Measurements from ENCODE around the gene ERBB3.

ERBB3 gene

GRCh38 chr12:56078931-56079722 is 838 bp upstream of the ERBB3 start:
- peak; percentile 21 to 25 for DNase-seq (ENCODE audit: low read depth in 2 of 2)

- DNase-seq (ENCODE audit: low read depth in 2 of 2) = no peak
Measured at GRCh38 chr12:56080556-56081138, 682 bp downstream of the ERBB3 start.

- DNase-seq (ENCODE audit: low read depth in 2 of 2) = no peak
Measured at GRCh38 chr12:56081393-56082347, 1.7 kb downstream of the ERBB3 start.

- DNase-seq (ENCODE audit: low read depth in 2 of 2) = no peak
Measured at GRCh38 chr12:56082382-56082781, 2.4 kb downstream of the ERBB3 start.

GRCh38 chr12:56082967-56083366 is 3.0 kb downstream of the ERBB3 start:
- no peak for DNase-seq (ENCODE audit: low read depth in 2 of 2)

GRCh38 chr12:56084958-56085543 is 5.1 kb downstream of the ERBB3 start:
- DNase-seq (ENCODE audit: low read depth in 2 of 2) = peak in 1 of 2 donors; percentile 22

- DNase-seq (ENCODE audit: low read depth in 2 of 2) = no peak
Measured at GRCh38 chr12:56086096-56086495, 6.1 kb downstream of the ERBB3 start.

- no peak for DNase-seq (ENCODE audit: low read depth in 2 of 2)
Measured at GRCh38 chr12:56086608-56087007, 6.6 kb downstream of the ERBB3 start.

- DNase-seq (ENCODE audit: low read depth in 2 of 2) = no peak
Measured at GRCh38 chr12:56087220-56087619, 7.3 kb downstream of the ERBB3 start.

GRCh38 chr12:56097738-56098137 is 17.8 kb downstream of the ERBB3 start:
- DNase-seq (ENCODE audit: low read depth in 2 of 2) = no peak

GRCh38 chr12:56098592-56098991 is 18.6 kb downstream of the ERBB3 start:
- DNase-seq (ENCODE audit: low read depth in 2 of 2) = no peak

GRCh38 chr12:56099787-56100186 is 19.8 kb downstream of the ERBB3 start:
- DNase-seq (ENCODE audit: low read depth in 2 of 2) = no peak

GRCh38 chr12:56101045-56101444 is 21.1 kb downstream of the ERBB3 start:
- no peak for DNase-seq (ENCODE audit: low read depth in 2 of 2)

GRCh38 chr12:56102683-56103065 is 22.7 kb downstream of the ERBB3 start:
- DNase-seq (ENCODE audit: low read depth in 2 of 2) = no peak

GRCh38 chr12:56103066-56103711 is 23.2 kb downstream of the ERBB3 start:
- DNase-seq (ENCODE audit: low read depth in 2 of 2) = no peak

GRCh38 chr12:56103823-56104108 is 23.8 kb downstream of the ERBB3 start:
- no peak for DNase-seq (ENCODE audit: low read depth in 2 of 2)

- DNase-seq (ENCODE audit: low read depth in 2 of 2) = peak; percentile 98
Measured at GRCh38 chr12:56104109-56104814, 24.3 kb downstream of the ERBB3 start, which contains the start of gene PA2G4. Gene PA2G4, plus strand, starts transcription at chr12:56104559. Its CDS starts 179 bp downstream, at chr12:56104738.

GRCh38 chr12:56104815-56105608 is 25.0 kb downstream of the ERBB3 start:
- no peak for DNase-seq (ENCODE audit: low read depth in 2 of 2)

GRCh38 chr12:56105609-56105902 is 25.6 kb downstream of the ERBB3 start:
- DNase-seq (ENCODE audit: low read depth in 2 of 2) = no peak

GRCh38 chr12:56107242-56107641 is 27.3 kb downstream of the ERBB3 start:
- DNase-seq (ENCODE audit: low read depth in 2 of 2) = no peak

All from stimulated activated CD8-positive, alpha-beta memory T cell treated with anti-CD3 and anti-CD28 coated beads, Interleukin-15, amount 100 ng/mL, for 48 hours (primary cell).